UCSD-AML1 (cell line): ENCODE measurements around the gene MRFAP1.
"Not testable (repeated sequence)": the region's sequence is repeated elsewhere in the genome, so short reads cannot be mapped to it uniquely, and the experiment has no call there.

Source experiments
- DNase-seq: peaks from one replicate; lab custom pipeline; 2025; ENCODE audit not compliant: unreplicated experiment; lab: John Stamatoyannopoulos, UW

The MRFAP1 gene

GRCh38 chr4:6663596-6664393, 23.3 kb downstream of the MRFAP1 start:
- DNase-seq, result no peak

GRCh38 chr4:6665320-6665654, 24.8 kb downstream of the MRFAP1 start:
- no peak for DNase-seq

- no peak for DNase-seq
Observed at GRCh38 chr4:6668391-6668790, 27.9 kb downstream of the MRFAP1 start.

- DNase-seq, result no peak
Observed at GRCh38 chr4:6671648-6672047, 31.2 kb downstream of the MRFAP1 start.

GRCh38 chr4:6672131-6672530, 31.6 kb downstream of the MRFAP1 start:
- DNase-seq, result no peak

GRCh38 chr4:6672541-6673190, 32.2 kb downstream of the MRFAP1 start:
- not testable (repeated sequence) for DNase-seq

GRCh38 chr4:6673191-6673659, 32.7 kb downstream of the MRFAP1 start:
- DNase-seq, result not testable (repeated sequence)

- peak; percentile 95 for DNase-seq
Observed at GRCh38 chr4:6673660-6674499, 33.4 kb downstream of the MRFAP1 start.

GRCh38 chr4:6674500-6675149, 34.1 kb downstream of the MRFAP1 start:
- DNase-seq, result peak; percentile 38

- no peak for DNase-seq
Observed at GRCh38 chr4:6676722-6677558, 36.5 kb downstream of the MRFAP1 start.

- no peak for DNase-seq
Observed at GRCh38 chr4:6680372-6681034, 40.0 kb downstream of the MRFAP1 start.

- peak; percentile 66 for DNase-seq
Observed at GRCh38 chr4:6681191-6681590, 40.7 kb downstream of the MRFAP1 start.

- DNase-seq, result no peak
Observed at GRCh38 chr4:6682862-6683590, 42.5 kb downstream of the MRFAP1 start.

- no peak for DNase-seq
Observed at GRCh38 chr4:6684656-6685055, 44.2 kb downstream of the MRFAP1 start.

GRCh38 chr4:6686104-6686787, 45.8 kb downstream of the MRFAP1 start:
- no peak for DNase-seq

GRCh38 chr4:6687947-6688878, 47.7 kb downstream of the MRFAP1 start:
- no peak for DNase-seq

- peak; percentile 84 for DNase-seq
Observed at GRCh38 chr4:6688879-6689505, 48.5 kb downstream of the MRFAP1 start.
